Measurements from ENCODE around the gene ZNF175. TPM values are rescaled to one million over a fixed set of nuclear protein-coding genes. Genes with fewer than 3 reads are reported as not detected.

The ZNF175 gene
- total RNA-seq (3.9 and 4.1 TPM in 2 replicates), polyA plus RNA-seq (0.67 and 1.1 TPM in 2 replicates)

DNA sequence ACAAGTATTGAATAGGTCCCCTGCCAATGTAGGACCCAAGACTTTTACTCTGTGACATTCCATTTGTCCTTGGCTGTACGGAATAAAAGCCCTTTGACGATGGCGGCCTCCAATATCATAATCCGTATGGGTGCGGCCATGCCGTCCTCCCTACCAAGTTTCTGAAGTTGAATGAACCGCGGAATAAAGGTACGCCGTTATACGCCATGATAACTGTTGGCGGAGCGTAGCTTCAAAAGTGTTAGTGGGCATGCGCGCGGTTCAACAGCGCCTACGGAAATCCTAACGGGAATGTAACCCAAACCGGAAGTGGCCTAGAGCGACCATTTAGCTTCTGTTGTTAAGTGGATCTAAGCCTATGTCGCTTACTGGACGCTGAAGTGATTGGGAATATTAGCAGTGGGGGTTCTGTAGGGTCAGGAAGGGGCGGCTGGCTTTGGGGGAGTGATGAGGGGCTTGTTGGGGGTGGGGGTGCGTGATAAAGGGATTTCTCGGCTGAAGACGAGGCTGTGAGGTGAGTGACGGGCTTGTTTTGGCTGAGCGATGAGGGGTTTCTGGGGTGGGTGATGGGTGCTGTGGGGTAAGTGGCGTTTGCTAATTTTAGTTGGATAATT is at the start of gene ZNF175:
ZNF175 (plus strand) TSS at position 322 of the 614 bp plus-strand sequence. CDS start 2,047 bp downstream, outside the sequence.
- peaks cover 10% of the 10 kb centered on the region for H3K79me2 ChIP-seq
- no peaks in the 10 kb centered on the region for H3K9me3 ChIP-seq (ENCODE audit: low read depth)
- H3K36me3 ChIP-seq (replicated peaks; ENCODE audit: insufficient read depth, low read depth), result peaks cover 3% of the 10 kb centered on the region
- no peaks in the 10 kb centered on the region for H4K20me1 ChIP-seq (ENCODE audit: insufficient read depth, poor library complexity, severe bottlenecking)
- H3K4me2 ChIP-seq, result peak within 1 kb of the TSS; percentile 77
- TF ChIP-seq EZH2 (IDR thresholded peaks at IDR 0.05; ENCODE audit: borderline replicate concordance), result no peak
- TF ChIP-seq, protein P1, sequence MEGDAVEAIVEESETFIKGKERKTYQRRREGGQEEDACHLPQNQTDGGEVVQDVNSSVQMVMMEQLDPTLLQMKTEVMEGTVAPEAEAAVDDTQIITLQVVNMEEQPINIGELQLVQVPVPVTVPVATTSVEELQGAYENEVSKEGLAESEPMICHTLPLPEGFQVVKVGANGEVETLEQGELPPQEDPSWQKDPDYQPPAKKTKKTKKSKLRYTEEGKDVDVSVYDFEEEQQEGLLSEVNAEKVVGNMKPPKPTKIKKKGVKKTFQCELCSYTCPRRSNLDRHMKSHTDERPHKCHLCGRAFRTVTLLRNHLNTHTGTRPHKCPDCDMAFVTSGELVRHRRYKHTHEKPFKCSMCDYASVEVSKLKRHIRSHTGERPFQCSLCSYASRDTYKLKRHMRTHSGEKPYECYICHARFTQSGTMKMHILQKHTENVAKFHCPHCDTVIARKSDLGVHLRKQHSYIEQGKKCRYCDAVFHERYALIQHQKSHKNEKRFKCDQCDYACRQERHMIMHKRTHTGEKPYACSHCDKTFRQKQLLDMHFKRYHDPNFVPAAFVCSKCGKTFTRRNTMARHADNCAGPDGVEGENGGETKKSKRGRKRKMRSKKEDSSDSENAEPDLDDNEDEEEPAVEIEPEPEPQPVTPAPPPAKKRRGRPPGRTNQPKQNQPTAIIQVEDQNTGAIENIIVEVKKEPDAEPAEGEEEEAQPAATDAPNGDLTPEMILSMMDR (IDR thresholded peaks at IDR 0.05; ENCODE audit: poor library complexity), result no peak
- peak; percentile 93 for DNase-seq (ENCODE audit: low spot score)
- WGBS (ENCODE audit: low lambda C conversion rate, missing lambda C conversion rate), result 40% methylated on average over 28 of the region's 30 CpGs
- H3K4me1 ChIP-seq (ENCODE audit: insufficient read depth), result no peaks in the 10 kb centered on the region
- peak within 1 kb of the TSS; percentile 14 for H3K4me3 ChIP-seq
- H3K27me3 ChIP-seq, result no peaks in the 10 kb centered on the region
- no peaks in the 10 kb centered on the region for H3K9me2 ChIP-seq (replicated peaks; ENCODE audit: insufficient read depth)
- H3K27ac ChIP-seq, result no peak within 1 kb of the TSS
- H2AFZ ChIP-seq, result peak within 1 kb of the TSS; percentile 43

DNA sequence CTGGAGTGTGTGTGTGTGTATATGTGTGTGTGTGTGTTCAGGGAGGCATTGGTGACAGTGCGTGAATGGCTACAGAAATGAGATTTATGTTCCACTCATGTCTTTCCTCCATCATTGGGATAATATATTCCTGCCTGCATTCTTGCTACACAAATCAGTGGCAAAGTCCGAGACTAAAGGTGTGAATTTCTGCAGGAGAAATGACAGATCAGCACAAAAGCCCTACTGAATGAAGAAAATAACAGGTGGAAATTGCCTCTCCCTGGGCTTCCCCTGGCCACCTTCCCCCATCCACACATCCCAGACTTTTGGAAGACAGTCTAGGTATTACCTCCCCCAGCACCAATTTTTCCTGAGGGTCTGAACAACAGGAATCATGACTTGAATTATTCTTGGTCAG is 49.7 kb upstream of the ZNF175 start:
- Histone ChIP-seq H3K4me3 (no peak overlapping the region), H3K27ac (no peak overlapping the region), H3K4me1 (ENCODE audit: insufficient read depth) (no peaks in the 10 kb centered on the region), H2AFZ (no peak overlapping the region), H3K9me3 (ENCODE audit: low read depth) (no peaks in the 10 kb centered on the region), H3K36me3 (replicated peaks; ENCODE audit: insufficient read depth, low read depth) (no peaks in the 10 kb centered on the region), H3K79me2 (no peaks in the 10 kb centered on the region), H3K4me2 (no peak overlapping the region), H3K27me3 (no peaks in the 10 kb centered on the region), H3K9me2 (replicated peaks; ENCODE audit: insufficient read depth) (no peaks in the 10 kb centered on the region), H4K20me1 (ENCODE audit: insufficient read depth, poor library complexity, severe bottlenecking) (no peaks in the 10 kb centered on the region)
- 85% methylated on average over 2 of the region's 2 CpGs for WGBS (ENCODE audit: low lambda C conversion rate, missing lambda C conversion rate)
- no peak for DNase-seq (ENCODE audit: low spot score)
- no peak for TF ChIP-seq EZH2phosphoT487 (IDR thresholded peaks at IDR 0.05; ENCODE audit: low read depth, severe bottlenecking, unreplicated experiment)
- TF ChIP-seq, protein P1 (IDR thresholded peaks at IDR 0.05; ENCODE audit: poor library complexity), result no peak
- TF ChIP-seq EZH2 (IDR thresholded peaks at IDR 0.05; ENCODE audit: borderline replicate concordance), result no peak

DNA sequence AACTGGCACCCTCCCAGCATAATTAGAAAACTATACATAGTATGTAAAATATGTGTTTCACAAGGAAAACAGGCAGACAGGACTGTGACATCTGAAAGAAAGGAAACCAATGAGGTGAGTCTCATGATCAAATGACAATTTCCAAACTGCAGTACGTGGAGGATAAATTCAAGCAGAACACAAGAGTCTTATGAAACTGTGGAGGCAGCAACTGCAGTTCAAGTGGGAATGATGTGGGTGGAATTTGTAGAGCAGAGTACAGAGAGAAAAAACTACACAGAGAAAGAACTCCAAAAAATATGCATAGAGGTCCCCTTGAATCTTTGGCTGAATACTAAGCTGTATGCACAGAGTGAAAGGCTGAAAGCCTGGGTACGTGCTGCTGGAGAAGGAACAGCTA is 49.3 kb upstream of the ZNF175 start:
- Histone ChIP-seq H3K4me3 (no peak overlapping the region), H3K4me2 (no peak overlapping the region), H3K27me3 (no peaks in the 10 kb centered on the region), H3K27ac (no peak overlapping the region), H3K9me3 (ENCODE audit: low read depth) (no peaks in the 10 kb centered on the region), H3K9me2 (replicated peaks; ENCODE audit: insufficient read depth) (no peaks in the 10 kb centered on the region), H3K4me1 (ENCODE audit: insufficient read depth) (no peaks in the 10 kb centered on the region), H3K36me3 (replicated peaks; ENCODE audit: insufficient read depth, low read depth) (no peaks in the 10 kb centered on the region), H4K20me1 (ENCODE audit: insufficient read depth, poor library complexity, severe bottlenecking) (no peaks in the 10 kb centered on the region), H2AFZ (no peak overlapping the region), H3K79me2 (no peaks in the 10 kb centered on the region)
- no peak for DNase-seq (ENCODE audit: low spot score)
- TF ChIP-seq EZH2phosphoT487 (IDR thresholded peaks at IDR 0.05; ENCODE audit: low read depth, severe bottlenecking, unreplicated experiment) (no peak), EZH2 (IDR thresholded peaks at IDR 0.05; ENCODE audit: borderline replicate concordance) (no peak)
- TF ChIP-seq, protein P1 (IDR thresholded peaks at IDR 0.05; ENCODE audit: poor library complexity), result no peak
- 54% methylated on average over 2 of the region's 2 CpGs for WGBS (ENCODE audit: low lambda C conversion rate, missing lambda C conversion rate)

All from hepatocyte (in vitro differentiated cells).